GM18951 (cell line): Measurements from ENCODE around the gene HDAC1.

ENCODE experiments used
- POLR2A ChIP-seq: IDR thresholded peaks from 4 replicates; pipeline ENCODE4 v1.6.1; 2011; ENCODE audit warnings: mild to moderate bottlenecking; ENCODE audit not compliant: insufficient read length, insufficient read depth; ENCODE audit errors: extremely low read depth
- in situ Hi-C: fragments of 300-500 bp; cut with MboI; formaldehyde crosslinking; loops from one replicate; pipeline ENCODE4 v1.12.0; 2022; ENCODE audit warnings: low sequenced_read_pairs, mixed read lengths, inconsistent platforms; ENCODE audit not compliant: unreplicated experiment

Gene HDAC1

DNA sequence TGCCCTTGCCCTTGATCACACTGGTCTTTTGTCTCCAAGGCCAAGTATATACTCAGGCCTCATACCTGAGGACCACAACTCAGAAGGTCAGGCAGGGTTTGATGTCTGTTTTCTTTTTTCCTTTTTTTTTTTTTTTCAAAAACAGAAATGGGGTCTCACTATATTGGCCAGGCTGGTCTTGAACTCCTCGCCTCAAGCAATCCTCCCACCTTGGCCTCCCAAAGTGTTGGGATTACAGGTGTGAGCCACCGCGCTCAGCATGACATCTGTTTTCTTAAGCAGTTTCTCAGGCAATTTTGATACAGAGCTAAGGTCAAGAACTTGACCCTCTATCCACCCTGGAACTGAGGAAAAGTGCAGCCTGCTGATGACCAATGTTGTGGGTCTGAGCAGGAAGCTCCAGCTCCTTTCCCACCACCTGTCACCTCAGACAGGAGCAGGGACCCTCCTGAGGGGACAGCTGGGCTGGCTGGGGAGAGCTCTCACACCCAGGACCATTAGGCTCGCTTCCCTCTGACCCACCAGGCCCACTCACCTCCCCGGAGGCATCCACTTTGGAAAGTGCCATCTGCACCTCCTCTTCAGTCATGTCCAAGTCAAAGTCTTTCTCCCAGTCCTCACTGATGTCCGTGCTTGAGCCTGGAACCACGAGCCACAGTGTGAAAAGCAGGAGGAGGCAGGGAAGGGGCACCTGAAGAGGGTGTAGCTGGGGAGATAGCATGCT, 76.2 kb downstream of the HDAC1 start:
- no peak for TF ChIP-seq POLR2A
- in situ Hi-C loops, result no loop called here

GRCh38 chr1:32372149-32372756, 80.4 kb downstream of the HDAC1 start:
- no peak for TF ChIP-seq POLR2A
- in situ Hi-C loops, result no loop called here

- in situ Hi-C loops, result no loop called here
- TF ChIP-seq POLR2A, result no peak
Measured at GRCh38 chr1:32373996-32374592, 82.2 kb downstream of the HDAC1 start.

- no peak for TF ChIP-seq POLR2A
- in situ Hi-C loops, result no loop called here
Measured at GRCh38 chr1:32376199-32376598, 84.3 kb downstream of the HDAC1 start.

- no peak for TF ChIP-seq POLR2A
- in situ Hi-C loops, result no loop called here
Measured at GRCh38 chr1:32377541-32378220, 85.8 kb downstream of the HDAC1 start.

DNA sequence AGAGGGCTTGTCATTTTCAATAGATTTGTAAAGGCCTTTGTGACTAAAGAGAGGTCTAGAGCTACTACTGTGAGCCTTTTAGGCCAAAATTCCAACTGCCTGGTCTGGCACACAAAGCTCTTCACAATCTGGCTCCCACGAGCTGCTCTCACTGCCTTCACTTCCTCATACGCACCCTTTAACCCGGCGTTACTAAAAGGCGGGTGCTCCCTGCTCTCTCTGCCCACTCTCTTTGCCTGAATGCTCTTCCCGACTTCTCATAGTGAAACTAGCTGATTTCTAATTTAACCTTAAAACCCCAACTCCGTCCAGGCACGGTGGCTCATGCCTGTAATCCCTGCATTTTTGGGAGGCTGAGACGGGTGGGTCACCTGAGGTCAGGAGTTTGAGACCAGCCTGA, 88.2 kb downstream of the HDAC1 start:
- in situ Hi-C loops, result no loop called here

More for the DNA sequence above, 88.2 kb downstream of the HDAC1 start:
- no peak for TF ChIP-seq POLR2A
